ENCODE data around the gene P2RY12.
A peak's percentile ranks its signal among the peaks of the same experiment; 100 is the strongest.

The P2RY12 gene

GRCh38 chr3:151356794-151357462, 27.6 kb downstream of the P2RY12 start:
- no peaks in the 10 kb centered on the region for H4K20me1 ChIP-seq (ENCODE audit: insufficient read depth, low read length)
- ATAC-seq (ENCODE audit: insufficient read depth, low read depth): peak; percentile 82
- no peak overlapping the region for H3K27ac ChIP-seq (ENCODE audit: low read length)
- H3K27me3 ChIP-seq (ENCODE audit: insufficient read depth, low read length, poor library complexity): no peaks in the 10 kb centered on the region
- no peak overlapping the region for H3K4me2 ChIP-seq (ENCODE audit: insufficient read depth, low read length)
- no peak overlapping the region for H3K9ac ChIP-seq (ENCODE audit: low read depth, low read length)
- H2AFZ ChIP-seq (ENCODE audit: low read depth, low read length): no peak overlapping the region
- no peaks in the 10 kb centered on the region for H3K9me3 ChIP-seq (ENCODE audit: insufficient read depth, low read length, severe bottlenecking)
- DNase-seq: peak; percentile 20
- peaks cover 16% of the 10 kb centered on the region for H3K4me1 ChIP-seq (ENCODE audit: insufficient read depth, low read length)
- no peaks in the 10 kb centered on the region for H3K79me2 ChIP-seq (ENCODE audit: insufficient read depth, low read length)
- H3K36me3 ChIP-seq (ENCODE audit: insufficient read depth, low read length): no peaks in the 10 kb centered on the region
- no peak overlapping the region for H3K4me3 ChIP-seq (ENCODE audit: low read depth in 1 of 2, low read length in 2 of 2)
- TF ChIP-seq CTCF (IDR thresholded peaks at IDR 0.05; ENCODE audit: borderline replicate concordance, extremely low read depth, low read length, poor library complexity, severe bottlenecking) (no peak), EZH2 (IDR thresholded peaks at IDR 0.05; ENCODE audit: borderline replicate concordance, low read depth, low read length, severe bottlenecking) (no peak)

- TF ChIP-seq EZH2 (IDR thresholded peaks at IDR 0.05; ENCODE audit: borderline replicate concordance, low read depth, low read length, severe bottlenecking) (no peak), CTCF (IDR thresholded peaks at IDR 0.05; ENCODE audit: borderline replicate concordance, extremely low read depth, low read length, poor library complexity, severe bottlenecking) (no peak)
- no peaks in the 10 kb centered on the region for H4K20me1 ChIP-seq (ENCODE audit: insufficient read depth, low read length)
- H2AFZ ChIP-seq (ENCODE audit: low read depth, low read length): no peak overlapping the region
- ATAC-seq (ENCODE audit: insufficient read depth, low read depth): no peak
- no peaks in the 10 kb centered on the region for H3K79me2 ChIP-seq (ENCODE audit: insufficient read depth, low read length)
- no peaks in the 10 kb centered on the region for H3K27me3 ChIP-seq (ENCODE audit: insufficient read depth, low read length, poor library complexity)
- no peak overlapping the region for H3K9ac ChIP-seq (ENCODE audit: low read depth, low read length)
- H3K9me3 ChIP-seq (ENCODE audit: insufficient read depth, low read length, severe bottlenecking): no peaks in the 10 kb centered on the region
- no peak overlapping the region for H3K4me2 ChIP-seq (ENCODE audit: insufficient read depth, low read length)
- peaks cover 3% of the 10 kb centered on the region for H3K4me1 ChIP-seq (ENCODE audit: insufficient read depth, low read length)
- no peak overlapping the region for H3K27ac ChIP-seq (ENCODE audit: low read length)
- DNase-seq: no peak
- H3K36me3 ChIP-seq (ENCODE audit: insufficient read depth, low read length): no peaks in the 10 kb centered on the region
- H3K4me3 ChIP-seq (ENCODE audit: low read depth in 1 of 2, low read length in 2 of 2): no peak overlapping the region
Measured at GRCh38 chr3:151351648-151352047, 32.9 kb downstream of the P2RY12 start.

- Histone ChIP-seq H3K79me2 (ENCODE audit: insufficient read depth, low read length) (no peaks in the 10 kb centered on the region), H3K9me3 (ENCODE audit: insufficient read depth, low read length, severe bottlenecking) (no peaks in the 10 kb centered on the region), H3K27me3 (ENCODE audit: insufficient read depth, low read length, poor library complexity) (no peaks in the 10 kb centered on the region), H3K9ac (ENCODE audit: low read depth, low read length) (no peak overlapping the region), H2AFZ (ENCODE audit: low read depth, low read length) (no peak overlapping the region), H3K4me2 (ENCODE audit: insufficient read depth, low read length) (no peak overlapping the region), H3K4me3 (ENCODE audit: low read depth in 1 of 2, low read length in 2 of 2) (no peak overlapping the region), H3K27ac (ENCODE audit: low read length) (no peak overlapping the region), H4K20me1 (ENCODE audit: insufficient read depth, low read length) (no peaks in the 10 kb centered on the region), H3K36me3 (ENCODE audit: insufficient read depth, low read length) (no peaks in the 10 kb centered on the region), H3K4me1 (ENCODE audit: insufficient read depth, low read length) (no peaks in the 10 kb centered on the region)
- no peak for ATAC-seq (ENCODE audit: insufficient read depth, low read depth)
- DNase-seq: no peak
- TF ChIP-seq EZH2 (IDR thresholded peaks at IDR 0.05; ENCODE audit: borderline replicate concordance, low read depth, low read length, severe bottlenecking) (no peak), CTCF (IDR thresholded peaks at IDR 0.05; ENCODE audit: borderline replicate concordance, extremely low read depth, low read length, poor library complexity, severe bottlenecking) (no peak)
Measured at GRCh38 chr3:151351219-151351618, 33.3 kb downstream of the P2RY12 start.

All from DND-41 (cell line).